Measurements from ENCODE around the gene TAAR6. TPM values are rescaled to one million over a fixed set of nuclear protein-coding genes. Genes with fewer than 3 reads are reported as not detected.

The TAAR6 gene
- total and polyA plus RNA-seq, 10 of the 15 experiments (the other 5 are each of a cell fraction or from before 2014, with no cell fraction given): not detected

- BruUV-seq (replicated peaks): no TSS peak
- in situ Hi-C loops (cut with MboI): loop anchor here (10.0 kb wide), 1 partner anchor 267 kb away; the partner anchor contains the start of gene SLC18B1
- no peak overlapping the region for H3K4me2 ChIP-seq (ENCODE audit: control insufficient read depth, insufficient read depth)
Observed at GRCh38 chr6:132527791-132528190, 42.3 kb upstream of the TAAR6 start.

More at GRCh38 chr6:132527791-132528190, 42.3 kb upstream of the TAAR6 start:
- Histone ChIP-seq H2AFZ (ENCODE audit: control insufficient read depth, low read depth, low read length) (no peak overlapping the region), H3K27ac (ENCODE audit: control insufficient read depth, insufficient read depth) (no peak overlapping the region), H3K4me1 (ENCODE audit: control insufficient read depth, insufficient read depth, low read length) (no peaks in the 10 kb centered on the region), H3K9ac (ENCODE audit: control insufficient read depth, insufficient read depth, low read length) (no peak overlapping the region), H4K20me1 (ENCODE audit: control insufficient read depth, insufficient read depth) (no peaks in the 10 kb centered on the region), H3K79me2 (ENCODE audit: control insufficient read depth, insufficient read depth, low read length) (no peaks in the 10 kb centered on the region), H3K9me3 (replicated peaks; ENCODE audit: control insufficient read depth, insufficient read depth, low read length) (no peaks in the 10 kb centered on the region), H3K36me3 (ENCODE audit: control insufficient read depth in 2 of 2, insufficient read depth in 2 of 2, low read length in 1 of 2) (no peaks in the 10 kb centered on the region), H3K27me3 (replicated peaks in 1 of 2; ENCODE audit: control insufficient read depth in 2 of 2, insufficient read depth in 2 of 2, low read length in 1 of 2) (no peaks in the 10 kb centered on the region; a peak in 1 of 4 replicates), H3K4me3 (no peak overlapping the region)
- ChIA-PET SMC1A (ENCODE audit: uncharacterized antibody, unreplicated experiment) (interaction anchor here (1.1 to 2.4 kb wide), 2 partner anchors 31 to 252 kb away, joined by 3 to 11 read pairs; no protein-coding TSS in a partner anchor), CTCF (interaction anchor here (0.6 to 4.3 kb wide), 9 partner anchors 9 to 434 kb away, joined by 3 to 20 read pairs (median 3); partner anchors contain the start of genes SLC18B1 and STX7), POLR2A (no interaction called here), RAD21 (ENCODE audit: unreplicated experiment) (interaction anchor here (1.4 kb wide), 1 partner anchor 248 kb away, joined by 5 read pairs; no protein-coding TSS in a partner anchor)
- no peak for FAIRE-seq
- WGBS (ENCODE audit: insufficient coverage, insufficient replicate concordance, low lambda C conversion rate, missing lambda C conversion rate): 26% methylated on average over 6 of the region's 6 CpGs
- DNase-seq (ENCODE audit: low read depth, low spot score): no peak
- TF ChIP-seq BCL3 (IDR thresholded peaks at IDR 0.05; ENCODE audit: borderline replicate concordance, insufficient read depth, low read depth, low read length, poor library complexity, severe bottlenecking): no peak
- no peak for TF ChIP-seq ZNF207 (IDR thresholded peaks at IDR 0.05; ENCODE audit: borderline replicate concordance)
- TF ChIP-seq MEF2B (IDR thresholded peaks at IDR 0.05; ENCODE audit: partially characterized antibody, poor library complexity, severe bottlenecking): peak; percentile 61
- TF ChIP-seq EGR1 (IDR thresholded peaks at IDR 0.05; ENCODE audit: borderline replicate concordance in 1 of 2, low read depth in 2 of 2, low read length in 2 of 2): no peak
- TF ChIP-seq ATF2 (IDR thresholded peaks at IDR 0.05; ENCODE audit: low read length): no peak
- TF ChIP-seq HCFC1 (IDR thresholded peaks at IDR 0.05; ENCODE audit: low read length): no peak
- no peak for TF ChIP-seq ASH2L (IDR thresholded peaks at IDR 0.05; ENCODE audit: borderline replicate concordance, low read depth)
- intact Hi-C loops (cut with micrococcal nuclease; ENCODE audit: unreplicated experiment): loop anchor here (5.0 kb wide), 1 partner anchor 120 kb away; no protein-coding TSS in a partner anchor
- ATAC-seq: no peak

All from GM12878 (cell line).